SK-N-SH (cell line): ENCODE results near the gene BTBD16. TPM values are rescaled to one million over a fixed set of nuclear protein-coding genes. Genes with fewer than 3 reads are reported as not detected.

Experiments
- CTCF ChIA-PET: fragments of 300-600, 350-600 bp; formaldehyde crosslinking; extraction: SDS; loops from one replicate; lab custom pipeline; 2021; lab: Yijun Ruan, JAX
- POLR2A ChIA-PET: fragments of 350-600 bp; sonication (Branson Sonifier 250); formaldehyde crosslinking; extraction: SDS; loops from one replicate; lab custom pipeline; 2020; ENCODE audit warnings: antibody characterized with exemption, inconsistent platforms; lab: Yijun Ruan, JAX
- DNase-seq: peaks from one replicate; pipeline ENCODE4 v3.0.0; 2012
- H2AFZ ChIP-seq: fragments of 200-600 bp; sonication (generic); 2 replicates; pipeline ENCODE4 v1.8.1; 2016; ENCODE audit warnings: antibody characterized with exemption, mild to moderate bottlenecking, low read depth
- H3F3A ChIP-seq: fragments of 200-600 bp; sonication (generic); replicated peaks from 2 replicates; pipeline ENCODE3; 2016; ENCODE audit warnings: antibody characterized with exemption, mild to moderate bottlenecking; ENCODE audit not compliant: insufficient read depth
- H3K27ac ChIP-seq, 2 experiments: fragments of 200-500 bp in 1 of 2; fragments of 200-600 bp in 1 of 2; sonication (Bioruptor generic) in 1 of 2; sonication (generic), shearing (Covaris generic) in 1 of 2; 2 replicates each; pipeline versions ENCODE4 v1.5.1 to v1.6.1; 2014 to 2016; ENCODE audit warnings: low read depth in 2 of 2, inconsistent platforms in 1 of 2, low read length in 1 of 2, mild to moderate bottlenecking in 1 of 2, mixed read lengths in 1 of 2
- H3K27me3 ChIP-seq: fragments of 200-600 bp; sonication (generic), shearing (Covaris generic); 2 replicates; pipeline ENCODE4 v1.6.1; 2016; ENCODE audit warnings: mixed run types; ENCODE audit not compliant: insufficient read depth
- H3K36me3 ChIP-seq, 2 experiments: fragments of 200-500 bp in 1 of 2; fragments of 200-600 bp in 1 of 2; sonication (Bioruptor generic) in 1 of 2; sonication (generic) in 1 of 2; replicated peaks in 1 of 2; 2 replicates each; pipeline versions ENCODE3 to v1.5.1; 2014 to 2016; ENCODE audit warnings: low read length in 1 of 2, mild to moderate bottlenecking in 1 of 2; ENCODE audit not compliant: insufficient read depth in 2 of 2, control insufficient read depth in 1 of 2
- H3K4me1 ChIP-seq, 2 experiments: fragments of 200-500 bp in 1 of 2; fragments of 200-600 bp in 1 of 2; sonication (Bioruptor generic) in 1 of 2; sonication (generic), shearing (Covaris generic) in 1 of 2; 2 replicates each; pipeline versions ENCODE4 v1.5.1 to v1.6.1; 2014 to 2016; ENCODE audit warnings: low read depth in 1 of 2, low read length in 1 of 2, mixed run types in 1 of 2; ENCODE audit not compliant: insufficient read depth in 2 of 2, control insufficient read depth in 1 of 2
- H3K4me2 ChIP-seq: fragments of 200-600 bp; sonication (generic), shearing (Covaris generic); 2 replicates; pipeline ENCODE4 v1.6.1; 2017; ENCODE audit warnings: mixed run types
- H3K4me3 ChIP-seq, 2 experiments: fragments of 200-500 bp in 1 of 2; fragments of 200-600 bp in 1 of 2; sonication (Bioruptor generic) in 1 of 2; sonication (generic), shearing (Covaris generic) in 1 of 2; 2 replicates each; pipeline versions ENCODE4 v1.5.1 to v1.8.1; 2014 to 2016; ENCODE audit warnings: low read depth in 2 of 2, inconsistent platforms in 1 of 2, low read length in 1 of 2, mild to moderate bottlenecking in 1 of 2, mixed read lengths in 1 of 2, moderate library complexity in 1 of 2
- H3K79me2 ChIP-seq: fragments of 200-600 bp; sonication (generic); 2 replicates; pipeline ENCODE4 v1.8.1; 2017; ENCODE audit warnings: mild to moderate bottlenecking; ENCODE audit not compliant: insufficient read depth
- H3K9ac ChIP-seq: fragments of 200-600 bp; sonication (generic); 2 replicates; pipeline ENCODE4 v1.6.1; 2017; ENCODE audit warnings: mixed run types
- H3K9me2 ChIP-seq: fragments of 200-600 bp; sonication (generic); 2 replicates; pipeline ENCODE4 v1.6.1; 2017; ENCODE audit warnings: mixed run types
- H3K9me3 ChIP-seq: fragments of 200-600 bp; sonication (generic); 2 replicates; pipeline ENCODE4 v1.6.1; 2017; ENCODE audit warnings: mixed run types, mild to moderate bottlenecking, moderate library complexity
- H4K20me1 ChIP-seq: fragments of 200-600 bp; sonication (generic); 2 replicates; pipeline ENCODE4 v1.6.1; 2017; ENCODE audit warnings: mild to moderate bottlenecking, mixed run types; ENCODE audit not compliant: insufficient read depth
- CHD2 ChIP-seq: fragments of 150-350 bp; IDR thresholded peaks from 2 replicates; pipeline ENCODE4 v1.6.1; 2018; ENCODE audit warnings: low read length; ENCODE audit not compliant: partially characterized antibody
- ELF1 ChIP-seq: IDR thresholded peaks from 2 replicates; pipeline ENCODE4 v1.4.0; 2012
- EZH2phosphoT487 ChIP-seq: fragments of 200-600 bp; sonication (generic); IDR thresholded peaks from 2 replicates; pipeline ENCODE4 v1.6.1; 2017; ENCODE audit warnings: low read depth, mixed run types, mild to moderate bottlenecking, antibody characterized with exemption, moderate library complexity, borderline replicate concordance
- GATA2 ChIP-seq: sonication (generic); formaldehyde crosslinking; IDR thresholded peaks from 2 replicates; pipeline ENCODE4 v1.5.0; 2020; ENCODE audit warnings: mild to moderate bottlenecking, missing genetic modification reagents
- JUND ChIP-seq: IDR thresholded peaks from 2 replicates; pipeline ENCODE4 v1.4.0; 2012
- MAX ChIP-seq: IDR thresholded peaks from 2 replicates; pipeline ENCODE4 v1.4.0; 2012; ENCODE audit warnings: low read depth
- MXI1 ChIP-seq: IDR thresholded peaks from 2 replicates; pipeline ENCODE4 v1.6.1; 2012; ENCODE audit warnings: mild to moderate bottlenecking, low read depth, low read length, improper control_type of control experiment
- NFIC ChIP-seq: IDR thresholded peaks from 2 replicates; pipeline ENCODE4 v1.4.0; 2012; ENCODE audit warnings: borderline replicate concordance
- NRF1 ChIP-seq: IDR thresholded peaks from 2 replicates; pipeline ENCODE4 v1.6.1; 2012; ENCODE audit warnings: low read depth, mild to moderate bottlenecking, low read length
- POLR2AphosphoS5 ChIP-seq: IDR thresholded peaks from 2 replicates; pipeline ENCODE4 v1.6.1; 2012; ENCODE audit warnings: low read depth, low read length
- RAD21 ChIP-seq: IDR thresholded peaks from 2 replicates; pipeline ENCODE4 v1.6.1; 2012; ENCODE audit warnings: mild to moderate bottlenecking, low read length
- RCOR1 ChIP-seq: fragments of 150-350 bp; IDR thresholded peaks from 2 replicates; pipeline ENCODE4 v1.6.1; 2017; ENCODE audit warnings: antibody characterized with exemption, low read length
- RFX5 ChIP-seq: IDR thresholded peaks from 2 replicates; pipeline ENCODE4 v1.6.1; 2012; ENCODE audit warnings: mild to moderate bottlenecking, improper control_type of control experiment, low read length
- SMC3 ChIP-seq: IDR thresholded peaks from 2 replicates; pipeline ENCODE4 v1.6.1; 2012; ENCODE audit warnings: low read depth, low read length, improper control_type of control experiment
- USF1 ChIP-seq: IDR thresholded peaks from 2 replicates; pipeline ENCODE4 v1.4.0; 2012; ENCODE audit warnings: low read depth, borderline replicate concordance
- USF2 ChIP-seq: fragments of 150-350 bp; IDR thresholded peaks from 2 replicates; pipeline ENCODE4 v1.6.1; 2017; ENCODE audit warnings: antibody characterized with exemption, low read length, low read depth, borderline replicate concordance
- YY1 ChIP-seq: IDR thresholded peaks from 2 replicates; pipeline ENCODE4 v1.4.0; 2012; ENCODE audit warnings: low read depth, mild to moderate bottlenecking
- ZBTB33 ChIP-seq: IDR thresholded peaks from 2 replicates; pipeline ENCODE4 v1.4.0; 2012; ENCODE audit warnings: low read depth, borderline replicate concordance
- WGBS: methylation state at CpG from one replicate; pipeline ENCODE4 v1.1.6; 2017; ENCODE audit warnings: low lambda C conversion rate; 5-methylcytosine and 5-hydroxymethylcytosine counted together
- polyA plus RNA-seq, 3 experiments: library from polyadenylated mRNA; depleted of rRNA; stranded (reverse); fragments of >200 nt; gene quantifications; 2 replicates each; pipeline ENCODE4 v1.2.3, GENCODE V29; 2012

The BTBD16 gene
- polyA plus RNA-seq, 1 of the 3 experiments (the other 2 are of a cell fraction): not detected

DNA sequence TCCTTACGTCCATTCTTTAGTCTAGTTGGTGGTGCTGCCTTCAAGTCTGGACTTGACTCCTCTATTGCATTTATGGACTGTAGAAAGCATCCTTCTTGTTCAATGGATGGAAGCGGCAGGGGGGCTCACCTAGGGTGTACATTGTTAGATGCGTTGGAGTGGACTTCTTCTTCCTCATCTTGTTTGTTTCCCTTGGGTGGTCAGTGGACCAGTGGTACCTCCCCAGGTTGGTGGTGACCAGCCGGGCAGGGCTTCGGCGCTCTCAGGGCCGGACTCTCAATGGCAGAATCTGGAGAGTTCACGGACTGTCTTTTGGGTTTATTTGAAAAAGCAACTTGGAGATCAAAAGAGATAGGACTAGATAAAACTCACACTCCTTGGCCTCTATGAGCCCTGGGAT, 6.2 kb upstream of the BTBD16 start:
- H3K9me2 ChIP-seq: no peaks in the 10 kb centered on the region
- H3K36me3 ChIP-seq: peaks cover 0 to 14% of the 10 kb centered on the region in 2 experiments
- H2AFZ ChIP-seq: no peak overlapping the region
- ChIA-PET CTCF (interaction anchor here (2.6 kb wide), 1 partner anchor 19 kb away, joined by 7 read pairs; no protein-coding TSS in a partner anchor), POLR2A (interaction anchor here (1.5 kb wide), 1 partner anchor 102 kb away, joined by 3 read pairs; no protein-coding TSS in a partner anchor)
- no peaks in the 10 kb centered on the region; the same call in 1 of the 2 replicates for H3K79me2 ChIP-seq
- H3K27ac ChIP-seq: 0 out of 4 replicates have a peak overlapping the region, but pooled peaks of 1 of the 2 experiments have one; percentile 3
- H3K4me1 ChIP-seq: no peaks in the 10 kb centered on the region; a peak in 1 of 4 replicates
- H3K9me3 ChIP-seq: peaks cover 14% of the 10 kb centered on the region; the same call in 1 of the 2 replicates
- no peak overlapping the region for H3K9ac ChIP-seq
- DNase-seq: no peak
- H3K4me3 ChIP-seq: no peak overlapping the region
- no peak overlapping the region for H3K4me2 ChIP-seq
- WGBS: 82% methylated on average over 6 of the region's 8 CpGs
- H3F3A ChIP-seq: peaks cover 9% of the 10 kb centered on the region
- no peaks in the 10 kb centered on the region for H3K27me3 ChIP-seq
- TF ChIP-seq JUND: no peak
- TF ChIP-seq NRF1: no peak
- TF ChIP-seq USF1: no peak
- TF ChIP-seq ELF1: no peak
- no peak for TF ChIP-seq RCOR1
- TF ChIP-seq POLR2AphosphoS5: no peak
- no peak for TF ChIP-seq YY1
- no peak for TF ChIP-seq RFX5
- TF ChIP-seq ZBTB33: no peak
- TF ChIP-seq MAX: no peak
- no peak for TF ChIP-seq USF2
- TF ChIP-seq EZH2phosphoT487: no peak
- TF ChIP-seq SMC3: no peak
- TF ChIP-seq RAD21: no peak
- TF ChIP-seq MXI1: no peak
- H4K20me1 ChIP-seq: no peaks in the 10 kb centered on the region

DNA sequence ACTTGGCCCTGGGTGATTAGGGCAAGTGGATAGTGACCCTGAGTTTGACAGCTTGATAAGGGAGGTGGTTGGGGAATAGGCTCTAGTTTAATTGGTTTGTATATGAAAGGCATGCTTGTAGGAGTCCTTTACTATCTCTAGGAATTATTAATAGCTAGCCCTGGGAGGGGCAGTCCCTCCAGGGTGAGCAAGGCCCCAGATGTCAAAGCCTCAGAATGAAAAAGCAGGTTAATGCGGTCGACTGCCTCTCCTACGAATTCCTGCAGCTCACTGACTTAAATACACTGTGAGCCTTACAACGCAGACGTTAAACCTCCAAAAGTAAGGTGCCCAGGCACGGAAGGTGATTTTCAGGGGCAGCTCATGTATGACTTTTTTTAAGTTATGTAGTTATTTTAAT, 5.2 kb upstream of the BTBD16 start:
- Histone ChIP-seq H3K9me3 (peaks cover 14% of the 10 kb centered on the region; the same call in 1 of the 2 replicates), H3K4me3 (no peak overlapping the region), H3K36me3 (peaks cover 0 to 14% of the 10 kb centered on the region in 2 experiments), H2AFZ (no peak overlapping the region), H3K79me2 (no peaks in the 10 kb centered on the region; the same call in 1 of the 2 replicates), H3K9me2 (no peaks in the 10 kb centered on the region), H3K9ac (no peak overlapping the region), H3F3A (peaks cover 9% of the 10 kb centered on the region), H3K27ac (no peak overlapping the region), H4K20me1 (no peaks in the 10 kb centered on the region), H3K4me2 (no peak overlapping the region), H3K27me3 (no peaks in the 10 kb centered on the region), H3K4me1 (no peaks in the 10 kb centered on the region; a peak in 1 of 4 replicates)
- WGBS: 95% methylated on average over 6 of the region's 6 CpGs
- DNase-seq: no peak
- ChIA-PET POLR2A (interaction anchor here (1.5 kb wide), 1 partner anchor 103 kb away, joined by 3 read pairs; no protein-coding TSS in a partner anchor), CTCF (interaction anchor here (1.0 kb wide), 1 partner anchor 14 kb away, joined by 3 read pairs; no protein-coding TSS in a partner anchor)
- TF ChIP-seq CHD2: no peak
- no peak for TF ChIP-seq GATA2 (CRISPR knock-in tag)
- TF ChIP-seq JUND: no peak
- TF ChIP-seq RFX5: no peak
- TF ChIP-seq MAX: no peak
- no peak for TF ChIP-seq ZBTB33
- no peak for TF ChIP-seq ELF1
- no peak for TF ChIP-seq POLR2AphosphoS5
- TF ChIP-seq NFIC: no peak
